HUES64 (cell line): ENCODE data around the gene ATXN7L1.

Source experiments
- H3K27ac ChIP-seq: 2 replicates; pipeline ENCODE4 v1.7.0; 2013; ENCODE audit warnings: low read depth, low read length, inconsistent platforms
- H3K27me3 ChIP-seq: 2 replicates; pipeline ENCODE4 v1.6.1; 2013; ENCODE audit warnings: mild to moderate bottlenecking, low read length; ENCODE audit not compliant: insufficient read depth
- H3K36me3 ChIP-seq: 2 replicates; pipeline ENCODE4 v1.6.1; 2013; ENCODE audit warnings: mild to moderate bottlenecking, low read length; ENCODE audit not compliant: insufficient read depth
- H3K4me1 ChIP-seq: 2 replicates; pipeline ENCODE4 v1.6.1; 2013; ENCODE audit warnings: mild to moderate bottlenecking, low read length, moderate library complexity; ENCODE audit not compliant: insufficient read depth
- H3K4me3 ChIP-seq: 2 replicates; pipeline ENCODE4 v1.5.1; 2013; ENCODE audit warnings: mild to moderate bottlenecking, low read length, moderate library complexity
- H3K9ac ChIP-seq: 2 replicates; pipeline ENCODE4 v1.6.1; 2013; ENCODE audit warnings: mild to moderate bottlenecking, low read depth, low read length
- H3K9me3 ChIP-seq: 2 replicates; pipeline ENCODE4 v1.6.1; 2013; ENCODE audit warnings: low read depth, low read length; ENCODE audit not compliant: insufficient read depth
- WGBS: fragments of 150-250, 120-280 bp; methylation state at CpG from one replicate; pipeline ENCODE4 v1.1.7; 2013; ENCODE audit warnings: missing lambda C conversion rate; 5-methylcytosine and 5-hydroxymethylcytosine counted together

Gene ATXN7L1

DNA sequence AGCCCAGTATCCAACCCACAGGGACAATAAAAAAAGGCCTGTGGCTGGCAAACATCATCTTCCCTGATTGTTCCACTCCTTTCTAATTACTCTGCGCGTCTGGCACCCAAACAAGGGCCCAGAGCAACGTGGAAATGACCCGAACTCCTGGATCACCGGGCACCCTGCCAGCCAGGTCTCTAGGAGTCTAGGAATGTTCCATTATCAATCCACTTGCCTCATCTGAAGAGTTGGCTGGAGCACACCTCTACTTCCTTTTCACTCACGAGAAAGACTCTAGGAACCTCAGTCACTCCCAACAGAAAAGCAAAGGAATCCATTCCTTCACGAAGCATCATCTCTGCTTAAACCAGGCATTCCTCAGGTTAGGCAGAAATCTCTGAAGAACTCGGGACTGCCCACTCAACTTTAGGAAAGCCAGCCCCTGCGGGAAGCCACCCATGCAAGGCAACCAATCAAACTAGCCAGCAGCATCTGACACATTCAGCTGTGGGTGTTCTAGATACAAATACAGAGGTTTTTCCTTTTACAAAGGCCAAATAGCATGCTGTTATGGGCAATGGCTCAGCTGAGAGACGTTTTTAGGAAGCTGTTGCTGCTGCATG, 37.7 kb downstream of the ATXN7L1 start:
- Histone ChIP-seq H3K9me3 (no peaks in the 10 kb centered on the region), H3K4me1 (peaks cover 32% of the 10 kb centered on the region), H3K9ac (no peak overlapping the region), H3K27me3 (no peaks in the 10 kb centered on the region), H3K27ac (peak overlapping the region; percentile 62; the same call in 1 of the 2 replicates), H3K4me3 (peak overlapping the region; percentile 25), H3K36me3 (no peaks in the 10 kb centered on the region)
- WGBS, result 61% methylated on average over 10 of the region's 10 CpGs

DNA sequence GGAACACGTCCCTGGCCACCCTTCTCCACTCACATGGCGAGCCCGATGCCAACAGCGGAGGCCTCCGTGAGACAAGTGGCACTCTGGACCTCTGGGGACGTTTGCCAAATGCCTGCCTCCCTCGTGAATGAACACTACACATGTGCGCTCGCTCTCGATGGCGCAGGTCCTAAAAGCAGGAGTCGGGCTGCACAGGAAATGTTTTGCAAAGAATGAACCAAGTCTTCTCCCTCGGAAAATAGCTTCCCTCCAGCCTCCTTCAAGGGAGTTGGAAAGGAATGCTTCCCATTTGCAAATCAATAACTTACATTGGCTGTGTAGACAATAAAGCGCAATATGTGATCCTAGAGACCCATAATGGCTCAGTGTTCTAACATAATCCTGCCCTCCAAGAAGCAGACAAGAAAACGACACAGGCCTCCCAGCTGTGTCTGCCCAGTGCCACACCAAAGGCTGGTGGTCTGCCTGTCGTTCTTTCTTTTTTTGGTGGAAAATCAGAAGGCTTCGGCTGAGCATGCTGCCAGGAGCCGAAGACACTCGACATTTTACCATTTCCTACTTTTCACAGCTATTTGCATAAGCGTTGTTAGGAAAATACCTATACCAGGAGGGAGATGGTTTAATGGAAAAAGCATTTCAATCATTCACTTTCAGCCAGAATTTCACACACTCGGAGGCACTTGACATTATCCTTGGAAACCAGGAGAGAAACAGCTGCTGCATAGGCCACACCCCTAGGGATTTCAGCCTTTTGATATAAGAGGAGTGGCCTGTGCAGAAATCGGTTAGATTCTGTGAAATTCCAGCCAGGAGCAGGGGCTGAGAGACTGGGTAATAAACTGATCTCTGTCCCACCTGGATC, 38.4 kb downstream of the ATXN7L1 start:
- Histone ChIP-seq H3K4me1 (peaks cover 35% of the 10 kb centered on the region), H3K4me3 (peak overlapping the region; percentile 25), H3K9me3 (no peaks in the 10 kb centered on the region), H3K36me3 (no peaks in the 10 kb centered on the region), H3K27me3 (no peaks in the 10 kb centered on the region), H3K27ac (peak overlapping the region; percentile 62; the same call in 1 of the 2 replicates), H3K9ac (no peak overlapping the region)
- 53% methylated on average over 22 of the region's 22 CpGs for WGBS

DNA sequence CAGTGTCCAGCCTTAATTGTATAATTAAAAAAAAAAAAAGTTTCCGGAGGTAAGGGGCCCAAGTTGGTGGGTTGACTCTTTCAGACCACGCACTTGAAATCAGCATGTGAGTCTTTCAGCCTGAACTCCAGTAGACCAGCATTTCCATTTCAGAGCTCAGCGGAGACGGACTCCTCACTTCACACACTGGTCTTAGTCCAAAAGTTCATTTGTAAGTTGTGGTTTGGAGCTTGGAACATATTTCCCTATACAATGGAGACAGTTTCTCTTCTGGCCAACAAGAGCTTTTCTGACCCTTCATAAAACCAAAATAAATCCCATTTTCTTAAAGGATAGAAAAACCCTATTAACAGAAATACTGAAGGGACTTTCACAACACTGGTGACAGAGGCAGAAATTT, 41.0 kb downstream of the ATXN7L1 start:
- H3K9me3 ChIP-seq, result no peaks in the 10 kb centered on the region
- 97% methylated on average over 2 of the region's 4 CpGs for WGBS
- no peaks in the 10 kb centered on the region for H3K27me3 ChIP-seq
- H3K9ac ChIP-seq, result no peak overlapping the region
- H3K36me3 ChIP-seq, result no peaks in the 10 kb centered on the region
- H3K27ac ChIP-seq, result no peak overlapping the region
- H3K4me1 ChIP-seq, result peaks cover 54% of the 10 kb centered on the region
- no peak overlapping the region for H3K4me3 ChIP-seq

DNA sequence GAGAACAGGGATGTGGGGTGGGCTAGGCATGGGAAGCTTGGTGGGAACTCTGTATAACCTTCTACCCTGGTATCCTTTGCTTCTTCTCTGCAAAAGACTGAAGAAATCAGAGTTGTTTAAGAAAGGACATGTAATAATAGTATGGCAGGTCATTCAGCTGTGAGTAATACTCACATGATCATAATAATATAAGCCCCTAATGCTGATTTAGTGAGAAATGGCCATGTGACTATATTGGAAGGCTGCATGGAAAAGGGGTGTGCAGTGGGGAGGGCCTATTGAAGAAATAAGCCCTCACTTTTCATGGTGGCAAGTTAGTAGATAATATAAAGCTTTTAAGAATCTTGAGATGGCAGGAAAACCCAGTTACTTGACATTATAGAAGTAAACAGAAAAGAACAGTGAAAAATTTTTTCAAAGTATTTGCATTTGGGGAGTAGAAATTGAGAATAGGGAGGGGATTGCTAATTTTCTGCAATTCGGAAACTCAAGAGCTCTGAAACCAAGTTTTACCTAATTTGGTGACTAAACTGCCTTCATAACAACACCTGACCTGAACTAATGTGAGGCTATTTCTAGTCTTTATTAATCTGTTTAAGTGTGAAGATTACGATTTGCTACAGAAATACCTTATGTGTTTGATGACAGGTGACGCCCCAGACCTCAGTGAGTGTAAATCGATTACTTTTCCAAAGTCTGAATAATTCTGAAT, 44.4 kb downstream of the ATXN7L1 start:
- Histone ChIP-seq H3K27ac (no peak overlapping the region), H3K4me3 (no peak overlapping the region), H3K36me3 (no peaks in the 10 kb centered on the region), H3K9me3 (no peaks in the 10 kb centered on the region), H3K27me3 (no peaks in the 10 kb centered on the region), H3K9ac (no peak overlapping the region), H3K4me1 (peaks cover 37% of the 10 kb centered on the region)
- 97% methylated on average over 4 of the region's 4 CpGs for WGBS

DNA sequence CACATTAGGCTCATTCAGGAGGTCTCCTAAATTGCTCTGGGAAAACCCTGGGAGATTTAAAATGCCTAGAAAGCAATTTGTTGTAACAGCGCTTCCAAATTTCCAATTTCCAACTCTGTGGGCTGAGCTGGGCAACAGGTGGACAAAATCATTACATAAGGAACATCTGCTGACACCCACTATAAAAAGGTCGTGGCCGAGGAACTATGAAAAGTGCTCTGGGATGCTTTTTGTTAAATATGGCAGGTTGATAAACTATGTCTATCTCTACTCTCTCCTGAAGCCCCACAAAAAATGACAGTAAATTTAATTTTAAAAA, 45.1 kb downstream of the ATXN7L1 start:
- H3K27ac ChIP-seq, result no peak overlapping the region
- H3K4me1 ChIP-seq, result peaks cover 36% of the 10 kb centered on the region
- no peak overlapping the region for H3K4me3 ChIP-seq
- H3K27me3 ChIP-seq, result no peaks in the 10 kb centered on the region
- no peaks in the 10 kb centered on the region for H3K36me3 ChIP-seq
- H3K9ac ChIP-seq, result no peak overlapping the region
- no peaks in the 10 kb centered on the region for H3K9me3 ChIP-seq
- 100% methylated on average over 1 of the region's 3 CpGs for WGBS

DNA sequence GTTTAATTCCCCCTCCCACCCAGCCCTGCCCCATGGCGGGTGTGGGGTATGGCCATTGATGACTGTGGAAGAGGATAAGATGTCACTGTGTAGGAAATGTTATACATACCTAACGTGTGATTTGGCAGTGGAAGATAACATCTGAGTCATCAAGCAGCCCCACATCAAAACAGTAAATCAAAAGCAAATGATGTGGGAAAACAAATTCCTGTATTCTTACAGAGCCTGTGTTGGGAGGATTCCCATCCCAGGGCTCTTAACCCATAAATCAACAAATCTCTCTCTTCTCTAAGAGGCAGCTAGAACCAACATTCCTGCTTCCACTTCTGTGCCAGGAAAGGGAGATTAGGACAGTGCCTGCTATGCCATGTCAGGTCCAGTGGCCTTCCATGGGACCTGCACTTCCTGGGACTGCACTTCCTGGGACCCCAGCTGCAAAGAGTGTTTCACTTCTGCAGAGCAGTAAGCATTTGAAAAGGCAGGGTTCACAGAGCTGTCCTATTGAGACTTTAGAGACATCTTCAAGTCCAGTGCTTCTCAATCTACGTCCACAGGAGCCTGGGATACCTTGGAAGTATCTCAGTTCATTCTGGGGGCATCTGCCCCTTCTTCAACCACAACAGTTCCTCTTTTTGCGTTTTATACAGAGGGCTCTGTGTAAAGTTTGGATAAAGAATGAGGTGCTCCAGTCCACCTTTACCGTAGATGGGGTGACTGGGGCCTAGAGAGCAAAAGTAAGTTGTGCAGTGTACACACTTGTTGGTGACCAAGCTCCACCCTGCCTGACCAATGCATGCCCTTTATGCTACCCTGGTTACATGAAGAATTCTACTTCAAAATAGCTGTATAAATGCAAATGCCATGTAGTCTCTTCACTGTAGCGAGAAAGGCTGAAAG, 45.7 kb downstream of the ATXN7L1 start:
- Histone ChIP-seq H3K9ac (no peak overlapping the region), H3K36me3 (no peaks in the 10 kb centered on the region), H3K27ac (no peak overlapping the region), H3K4me3 (no peak overlapping the region), H3K9me3 (no peaks in the 10 kb centered on the region), H3K27me3 (no peaks in the 10 kb centered on the region), H3K4me1 (peaks cover 36% of the 10 kb centered on the region)
- 64% methylated on average over 4 of the region's 6 CpGs for WGBS

DNA sequence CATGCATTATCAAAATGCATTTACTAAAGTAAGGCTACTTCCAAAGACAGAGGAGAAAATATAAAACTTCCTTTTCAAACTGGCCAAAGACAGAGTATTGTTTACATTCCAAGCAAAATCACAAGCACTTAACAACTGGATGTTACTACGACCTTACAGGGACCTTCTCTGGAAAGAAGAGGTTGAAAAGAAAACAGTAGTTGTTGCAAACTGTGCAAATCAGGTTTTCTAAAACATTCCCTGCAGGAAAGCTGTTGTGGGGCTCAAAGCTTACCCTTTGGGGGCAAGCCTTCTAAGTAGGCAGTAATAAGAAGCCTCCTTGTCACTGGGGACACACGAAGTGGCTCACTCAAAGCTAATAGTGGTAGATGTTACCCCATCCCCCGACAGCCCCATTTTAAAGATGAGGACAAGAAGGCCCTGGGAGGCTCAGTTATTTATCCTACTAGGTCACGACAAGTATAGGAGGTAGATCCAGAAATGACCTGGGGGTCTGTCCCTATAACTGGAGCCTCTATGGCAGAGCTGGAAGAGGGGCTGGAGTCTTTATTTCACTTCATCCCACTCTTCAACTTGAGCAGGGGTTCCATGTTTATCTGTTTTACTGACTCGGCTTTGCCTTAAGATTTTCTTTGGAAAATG, 46.6 kb downstream of the ATXN7L1 start:
- H3K4me3 ChIP-seq, result no peak overlapping the region
- peaks cover 35% of the 10 kb centered on the region for H3K4me1 ChIP-seq
- H3K27ac ChIP-seq, result no peak overlapping the region
- 64% methylated on average over 5 of the region's 5 CpGs for WGBS
- H3K36me3 ChIP-seq, result no peaks in the 10 kb centered on the region
- H3K9me3 ChIP-seq, result no peaks in the 10 kb centered on the region
- no peaks in the 10 kb centered on the region for H3K27me3 ChIP-seq
- H3K9ac ChIP-seq, result no peak overlapping the region

DNA sequence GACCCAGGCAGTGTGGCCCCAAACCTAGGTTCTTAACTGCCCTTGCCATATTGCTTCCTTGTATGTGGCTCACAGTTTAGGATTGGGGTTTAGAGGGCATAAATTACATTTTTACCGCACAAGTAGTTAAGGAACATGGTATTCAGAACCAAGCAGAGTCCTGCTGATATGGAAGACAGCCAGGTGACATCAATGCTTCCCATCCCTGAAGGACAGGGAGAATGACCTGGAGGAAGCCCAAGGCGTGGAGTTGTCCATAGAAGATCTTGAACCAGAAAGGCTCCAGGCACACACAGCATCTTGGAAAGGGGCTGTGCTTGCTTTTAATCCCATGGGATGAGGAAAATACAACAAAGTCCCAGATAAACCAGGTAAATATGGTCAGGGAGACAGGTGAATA, 48.3 kb downstream of the ATXN7L1 start:
- Histone ChIP-seq H3K4me1 (peaks cover 31% of the 10 kb centered on the region), H3K4me3 (no peak overlapping the region), H3K27me3 (no peaks in the 10 kb centered on the region)

DNA sequence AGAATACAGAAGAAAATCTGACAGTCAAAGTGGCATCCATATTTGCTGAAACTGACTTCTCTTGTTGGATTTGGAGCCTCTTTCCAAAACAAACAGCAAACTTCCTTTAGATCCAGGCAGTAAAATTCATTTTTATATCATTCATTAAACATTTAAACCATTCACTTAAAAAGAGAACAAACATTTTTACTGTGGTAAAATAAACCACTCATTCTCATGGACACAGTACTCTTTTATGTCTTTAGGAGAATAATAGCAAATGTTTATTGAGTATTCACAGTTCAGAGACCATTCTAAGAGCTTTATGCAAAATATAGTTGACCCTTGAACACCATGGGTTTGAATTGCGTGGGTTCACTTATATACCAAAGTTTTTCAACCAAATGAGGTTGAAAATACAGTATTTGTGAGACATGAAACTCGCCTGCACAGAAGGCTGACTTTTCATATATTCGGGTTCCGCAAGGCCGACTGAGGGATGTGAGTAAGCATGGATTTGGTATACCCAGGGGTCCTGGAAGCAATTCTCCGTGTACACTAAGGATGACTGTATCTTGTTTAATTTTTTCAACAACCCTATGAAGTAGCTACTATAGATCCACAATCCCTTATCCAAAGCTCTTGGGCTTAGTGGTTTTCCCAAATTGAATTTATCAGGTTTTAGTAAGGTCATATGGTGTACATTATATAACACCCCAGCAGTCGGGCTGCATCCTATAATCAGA, 49.1 kb downstream of the ATXN7L1 start:
- Histone ChIP-seq H3K9ac (no peak overlapping the region), H3K36me3 (no peaks in the 10 kb centered on the region), H3K9me3 (no peaks in the 10 kb centered on the region), H3K4me3 (no peak overlapping the region), H3K27me3 (no peaks in the 10 kb centered on the region), H3K4me1 (peaks cover 23% of the 10 kb centered on the region), H3K27ac (no peak overlapping the region)
- WGBS, result 95% methylated on average over 5 of the region's 7 CpGs

More for the DNA sequence above, 48.3 kb downstream of the ATXN7L1 start:
- no peak overlapping the region for H3K9ac ChIP-seq
- H3K36me3 ChIP-seq, result no peaks in the 10 kb centered on the region
- H3K9me3 ChIP-seq, result no peaks in the 10 kb centered on the region
- H3K27ac ChIP-seq, result no peak overlapping the region
- 97% methylated on average over 2 of the region's 2 CpGs for WGBS

DNA sequence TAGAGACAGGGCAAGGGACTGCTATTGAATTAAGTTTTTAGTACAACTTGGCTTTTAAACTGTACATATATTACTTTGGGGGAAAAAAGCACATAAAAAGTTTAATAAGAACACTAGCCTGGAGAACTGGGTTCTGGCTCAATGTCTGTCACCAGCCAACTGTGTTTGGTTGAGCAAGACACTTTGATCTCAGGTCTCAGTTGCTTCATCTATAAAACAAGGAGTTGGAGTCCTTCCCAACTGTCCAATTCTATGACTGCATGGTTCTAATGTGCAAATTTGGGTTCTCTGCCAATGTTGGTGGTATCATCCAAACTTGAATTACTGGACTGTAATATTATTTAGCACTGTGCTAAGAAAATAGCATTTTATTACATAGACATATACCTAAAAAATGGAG, 50.3 kb downstream of the ATXN7L1 start:
- H3K4me1 ChIP-seq, result peaks cover 18% of the 10 kb centered on the region

More for the DNA sequence above, 50.3 kb downstream of the ATXN7L1 start:
- Histone ChIP-seq H3K27ac (no peak overlapping the region), H3K9me3 (no peaks in the 10 kb centered on the region), H3K9ac (no peak overlapping the region), H3K36me3 (no peaks in the 10 kb centered on the region), H3K4me3 (no peak overlapping the region), H3K27me3 (no peaks in the 10 kb centered on the region)
